DMS79 treated with DMSO at 0.1 percent for 48 hours (cell line): Measurements from ENCODE around the gene MIER1.

Experiments used
- DNase-seq: peaks from one replicate; lab custom pipeline; 2025; lab: John Stamatoyannopoulos, UW

MIER1 gene

GRCh38 chr1:66999640-67000400 is 75.0 kb downstream of the MIER1 start:
- DNase-seq, result no peak

GRCh38 chr1:67001682-67002425 is 77.1 kb downstream of the MIER1 start:
- DNase-seq, result no peak

GRCh38 chr1:67004176-67004575 is 79.4 kb downstream of the MIER1 start:
- DNase-seq, result no peak

DNA sequence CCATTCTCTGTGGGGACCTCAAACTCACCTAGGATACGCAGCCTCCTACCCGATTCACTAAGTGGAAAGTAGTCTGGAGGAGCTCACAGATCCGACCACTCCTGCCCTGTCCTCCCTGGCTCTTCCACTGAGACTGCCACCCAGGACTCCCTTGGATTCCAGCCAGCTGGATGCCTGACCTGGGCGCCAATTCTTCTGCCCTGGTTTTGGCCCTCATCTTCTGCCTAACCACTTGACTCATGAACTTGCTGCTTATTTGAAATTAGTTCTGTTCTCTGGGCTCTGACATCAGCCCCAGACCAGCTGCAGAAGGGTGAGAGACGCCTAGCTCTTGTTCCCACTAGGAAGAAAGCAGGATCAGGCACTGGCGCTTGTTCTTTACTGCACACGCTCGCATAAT is 80.3 kb downstream of the MIER1 start:
- DNase-seq, result no peak

- no peak for DNase-seq
Measured at GRCh38 chr1:67009792-67010191, 85.0 kb downstream of the MIER1 start.

DNA sequence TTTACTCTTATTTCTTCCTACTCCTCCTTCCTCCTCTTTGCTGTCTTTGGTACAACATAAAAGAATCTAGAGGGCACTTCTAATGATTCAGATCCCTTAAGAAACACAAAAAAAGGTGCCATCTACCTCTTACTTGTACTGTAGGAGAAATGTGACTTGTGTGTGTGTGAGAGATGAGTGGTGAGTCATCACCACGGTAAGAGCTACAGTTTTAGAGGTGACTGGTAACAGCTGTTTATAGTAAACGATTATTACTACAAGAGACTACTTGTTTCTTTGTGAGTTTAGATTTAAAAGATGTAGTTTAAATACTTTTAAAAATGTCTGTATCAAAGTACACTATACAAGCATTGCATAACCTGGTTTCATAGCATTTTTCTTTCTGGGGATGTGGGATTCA is 88.8 kb downstream of the MIER1 start:
- no peak for DNase-seq

GRCh38 chr1:67018574-67018973 is 93.8 kb downstream of the MIER1 start:
- no peak for DNase-seq

DNA sequence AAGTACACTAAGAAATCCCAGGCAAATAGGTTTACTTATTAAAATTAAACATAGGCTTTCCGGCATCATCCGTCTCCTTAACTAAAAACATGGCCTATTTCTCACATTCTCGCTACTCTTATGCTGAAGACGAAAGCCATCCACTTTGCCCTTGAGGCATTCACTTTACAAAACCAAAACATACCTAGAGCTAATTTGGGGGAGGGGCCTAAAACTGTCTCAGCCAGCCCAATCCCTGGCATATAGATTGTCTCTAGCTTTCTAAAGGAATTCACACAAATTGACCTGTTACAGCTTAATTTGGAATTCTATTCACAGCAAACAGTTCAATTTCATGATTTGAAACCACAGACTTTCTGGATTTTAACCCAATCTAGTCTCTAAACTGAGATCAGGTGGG is 94.3 kb downstream of the MIER1 start:
- no peak for DNase-seq

DNA sequence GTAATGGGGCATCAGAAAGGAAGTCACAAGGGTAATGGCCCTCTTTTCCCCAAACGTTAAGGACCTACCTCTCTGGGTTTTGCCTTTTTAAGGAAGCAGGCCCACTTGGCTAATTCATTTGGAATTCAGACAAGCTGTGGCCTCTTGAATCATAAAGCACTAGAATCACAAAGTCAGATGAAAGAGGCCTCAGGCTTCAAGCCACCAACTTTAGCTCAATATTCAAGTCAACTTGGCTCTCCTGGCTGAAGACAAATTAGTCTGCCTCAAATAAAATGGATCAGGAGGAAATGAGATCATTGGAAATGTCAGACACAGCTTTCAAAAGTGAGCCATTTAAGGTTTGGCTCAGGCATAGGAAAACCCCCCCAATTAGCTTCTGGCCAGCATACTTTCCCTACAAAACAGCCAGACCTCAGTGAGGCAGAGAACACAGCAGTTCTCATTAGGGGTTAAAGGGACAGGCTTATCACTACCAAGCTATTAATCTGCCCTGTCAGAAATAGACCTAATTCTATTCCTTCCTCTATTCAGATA is 94.9 kb downstream of the MIER1 start:
- DNase-seq, result no peak

- no peak for DNase-seq
Measured at GRCh38 chr1:67020304-67020703, 95.5 kb downstream of the MIER1 start.

DNA sequence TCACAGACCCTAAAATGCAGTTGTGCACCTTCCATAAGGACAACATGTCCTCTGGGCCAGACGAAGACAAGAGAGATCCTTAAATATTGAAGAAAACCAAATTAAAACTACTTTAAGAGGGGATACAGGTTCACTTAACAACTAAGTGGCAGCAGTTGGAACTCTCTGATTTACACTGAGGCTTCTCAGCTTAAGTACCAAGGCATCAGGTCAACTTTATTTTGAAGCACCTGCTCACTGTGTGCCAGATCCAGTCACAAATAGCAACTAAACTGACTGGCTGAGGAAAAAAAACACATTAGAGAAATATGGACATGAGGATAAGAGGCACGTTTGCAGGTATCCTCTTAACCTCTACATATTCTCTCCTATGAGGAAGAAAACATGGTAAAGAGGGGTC is 96.0 kb downstream of the MIER1 start:
- no peak for DNase-seq

DNA sequence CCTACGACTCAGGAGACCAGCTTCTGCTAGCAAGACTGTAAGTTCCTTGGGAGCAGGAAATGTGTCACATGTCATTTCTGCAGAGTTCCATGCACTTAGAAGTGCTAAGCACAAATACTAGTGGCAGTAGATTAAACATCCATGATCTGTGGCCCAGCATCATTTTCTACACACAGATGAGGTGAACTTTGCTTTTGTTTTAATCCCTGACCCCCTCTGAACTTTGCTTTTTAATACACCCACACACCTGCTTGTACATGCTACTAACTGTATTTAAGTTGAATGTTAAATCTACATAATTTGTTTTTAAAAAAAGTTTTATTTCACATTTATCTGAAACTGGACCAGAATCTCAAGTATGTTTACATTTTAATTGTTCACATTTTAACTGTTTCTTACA is 104.7 kb downstream of the MIER1 start:
- DNase-seq, result no peak

GRCh38 chr1:67031121-67031858 is 106.5 kb downstream of the MIER1 start:
- DNase-seq, result no peak

DNA sequence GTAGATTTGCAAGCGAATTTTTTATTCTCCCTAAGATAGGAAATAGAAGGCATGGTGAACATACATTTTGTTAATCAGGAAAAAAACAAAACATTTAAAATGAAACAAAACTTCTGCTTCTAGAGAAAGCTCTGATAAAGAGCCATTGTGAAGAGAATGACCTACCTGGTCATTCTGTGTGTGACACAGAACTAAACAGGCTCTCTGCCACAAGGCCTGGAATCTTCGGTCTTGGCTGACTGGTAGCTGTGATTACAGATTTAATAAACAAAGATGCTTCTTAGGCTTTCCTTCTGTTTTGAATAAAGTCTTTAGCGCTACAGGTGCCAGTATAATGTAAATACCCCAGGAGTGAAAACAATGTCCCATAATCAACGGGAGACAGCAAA is 107.1 kb downstream of the MIER1 start:
- DNase-seq, result no peak
